CD4-positive, alpha-beta T cell (primary cell): Measurements from ENCODE around the gene CSF1R. TPM values are rescaled to one million over a fixed set of nuclear protein-coding genes. Genes with fewer than 3 reads are reported as not detected.

ENCODE experiments used
- ATAC-seq: fragments of 200-7000 bp; cut with Tn5 transposase; one replicate; pipeline ENCODE4 v1.10.0; 2022; ENCODE audit warnings: mild to moderate bottlenecking; ENCODE audit not compliant: poor library complexity
- CTCF ChIA-PET: fragments of 350-600 bp; sonication (Branson Sonifier 250); formaldehyde crosslinking; loops from one replicate; lab custom pipeline; 2021; ENCODE audit warnings: antibody characterized with exemption, inconsistent platforms; lab: Charles Lee
- POLR2A ChIA-PET: fragments of 350-600 bp; sonication (Branson Sonifier 250); formaldehyde crosslinking; loops from one replicate; lab custom pipeline; 2021; ENCODE audit warnings: antibody characterized with exemption, inconsistent platforms; lab: Charles Lee
- DNase-seq, 14 experiments: peaks; one replicate each; pipeline ENCODE4 v3.0.0-alpha.2; 2013 to 2020; ENCODE audit warnings: mixed read lengths in 2 of 14
- H3K27ac ChIP-seq, 2 donors: one replicate each; pipeline versions ENCODE4 v1.5.1 to v1.7.0; 2013; ENCODE audit warnings: low read length in 2 of 2, low read depth in 1 of 2, mild to moderate bottlenecking in 1 of 2
- H3K27me3 ChIP-seq, 2 experiments: 1 replicate in 1 of 2; 2 replicates in 1 of 2; pipeline versions ENCODE4 v1.6.1 to v1.7.0; 2013; ENCODE audit warnings: low read length in 2 of 2, control low read depth in 1 of 2, mild to moderate bottlenecking in 1 of 2, moderate library complexity in 1 of 2; ENCODE audit not compliant: insufficient read depth in 2 of 2, control insufficient read depth in 1 of 2
- H3K36me3 ChIP-seq: one replicate; pipeline ENCODE4 v1.6.1; 2013; ENCODE audit warnings: low read length, control low read depth; ENCODE audit not compliant: insufficient read depth
- H3K4me1 ChIP-seq: one replicate; pipeline ENCODE4 v1.6.1; 2013; ENCODE audit warnings: low read length, control low read depth; ENCODE audit not compliant: insufficient read depth
- H3K4me3 ChIP-seq: one replicate; pipeline ENCODE4 v1.5.1; 2013; ENCODE audit warnings: mild to moderate bottlenecking, low read length, moderate library complexity
- H3K9me3 ChIP-seq, 2 experiments: 1 replicate in 1 of 2; 2 replicates in 1 of 2; pipeline versions ENCODE4 v1.6.1 to v1.7.0; 2013; ENCODE audit warnings: low read length in 2 of 2, mild to moderate bottlenecking in 2 of 2, control low read depth in 1 of 2, moderate library complexity in 1 of 2; ENCODE audit not compliant: control insufficient read depth in 1 of 2, insufficient read depth in 1 of 2
- H3K27ac Mint-ChIP-seq: one replicate; pipeline ENCODE4 v1.8.0; 2020; ENCODE audit warnings: mixed read lengths
- H3K27me3 Mint-ChIP-seq: one replicate; pipeline ENCODE4 v1.8.0; 2021; ENCODE audit warnings: mixed read lengths
- H3K36me3 Mint-ChIP-seq: one replicate; pipeline ENCODE4 v1.8.0; 2021; ENCODE audit warnings: low read depth, mixed read lengths
- H3K4me1 Mint-ChIP-seq: one replicate; pipeline ENCODE4 v1.8.0; 2021; ENCODE audit warnings: low read depth, mixed read lengths
- H3K4me3 Mint-ChIP-seq: one replicate; pipeline ENCODE4 v1.8.0; 2020; ENCODE audit warnings: mild to moderate bottlenecking, mixed read lengths
- H3K9me3 Mint-ChIP-seq: one replicate; pipeline ENCODE4 v1.8.0; 2020; ENCODE audit warnings: mixed read lengths
- CTCF ChIP-seq: fragments of 200-600 bp; IDR thresholded peaks from one replicate; pipeline ENCODE4 v1.8.0; 2022; ENCODE audit warnings: antibody characterized with exemption, mild to moderate bottlenecking
- intact Hi-C, 2 experiments: fragments of 100-400 bp; cut with DNase I in 1 of 2; cut with micrococcal nuclease in 1 of 2; formaldehyde crosslinking; loops; one replicate each; pipeline versions ENCODE4 v1.15.1 to v1.9.0; 2023 to 2025; cut with DNase I, micrococcal nuclease
- total RNA-seq, 174 experiments: library from RNA in 2 of 174; stranded (reverse) in 2 of 174; gene quantifications; one replicate each; pipeline ENCODE4 v1.2.3 and lab custom pipeline; 2021 to 2026

The CSF1R gene
- total RNA-seq, 2 experiments from 2014 or later, result 0.45 to 0.52 TPM

GRCh38 chr5:150046031-150046430 lies 40.3 kb downstream of the CSF1R start:
- H3K9me3 Mint-ChIP-seq, result no peaks in the 10 kb centered on the region
- no peak overlapping the region for H3K4me3 Mint-ChIP-seq
- Histone ChIP-seq H3K4me1 (peaks cover 13% of the 10 kb centered on the region), H3K9me3 (no peaks in the 10 kb centered on the region), H3K4me3 (no peak overlapping the region), H3K27ac (no peak overlapping the region), H3K27me3 (no peaks in the 10 kb centered on the region), H3K36me3 (peaks cover 91% of the 10 kb centered on the region)
- ATAC-seq (no peak), DNase-seq (peak in 3 of 14 experiments; percentile 21 to 76 (median 33))
- intact Hi-C loops, result no loop called here
- no peak for TF ChIP-seq CTCF
- ChIA-PET POLR2A (no interaction called here), CTCF (interaction anchor here (1.0 kb wide), 1 partner anchor 55 kb away, joined by 3 read pairs; no protein-coding TSS in a partner anchor)
- H3K27ac Mint-ChIP-seq, result no peak overlapping the region
- H3K27me3 Mint-ChIP-seq, result no peaks in the 10 kb centered on the region
- peaks cover 96% of the 10 kb centered on the region for H3K36me3 Mint-ChIP-seq
- peaks cover 28% of the 10 kb centered on the region for H3K4me1 Mint-ChIP-seq

DNA sequence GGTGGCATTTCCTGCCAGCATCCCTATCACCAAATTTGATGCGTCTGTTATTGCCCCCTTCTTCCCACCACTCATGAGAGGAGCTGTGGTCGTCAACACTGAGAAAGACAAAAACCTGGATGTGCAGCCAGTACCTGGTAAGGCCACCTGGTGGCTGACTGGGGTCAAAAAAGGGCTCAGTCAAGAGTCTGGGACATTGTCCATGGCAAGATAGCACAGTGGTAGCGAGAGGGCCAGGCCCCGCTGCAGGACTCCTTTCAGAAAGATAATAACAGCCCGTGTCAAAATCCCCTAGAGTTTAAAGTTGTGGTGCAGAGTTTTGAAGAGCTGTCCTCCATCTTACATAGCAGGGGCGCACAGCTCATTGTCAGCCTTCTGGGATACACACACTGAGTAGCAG lies 40.8 kb downstream of the CSF1R start:
- DNase-seq (no peak), ATAC-seq (no peak)
- intact Hi-C loops, result no loop called here
- H3K9me3 Mint-ChIP-seq, result no peaks in the 10 kb centered on the region
- Histone ChIP-seq H3K36me3 (peaks cover 91% of the 10 kb centered on the region), H3K4me1 (peaks cover 13% of the 10 kb centered on the region), H3K27me3 (no peaks in the 10 kb centered on the region), H3K4me3 (no peak overlapping the region), H3K27ac (no peak overlapping the region), H3K9me3 (no peaks in the 10 kb centered on the region)
- no peak overlapping the region for H3K4me3 Mint-ChIP-seq
- no peak for TF ChIP-seq CTCF
- ChIA-PET POLR2A (no interaction called here), CTCF (interaction anchor here (1.0 kb wide), 1 partner anchor 55 kb away, joined by 3 read pairs; no protein-coding TSS in a partner anchor)
- H3K36me3 Mint-ChIP-seq, result peaks cover 96% of the 10 kb centered on the region
- H3K27ac Mint-ChIP-seq, result no peak overlapping the region
- H3K4me1 Mint-ChIP-seq, result peaks cover 28% of the 10 kb centered on the region
- H3K27me3 Mint-ChIP-seq, result no peaks in the 10 kb centered on the region

- Histone ChIP-seq H3K4me3 (no peak overlapping the region), H3K9me3 (no peaks in the 10 kb centered on the region), H3K27ac (no peak overlapping the region), H3K27me3 (no peaks in the 10 kb centered on the region), H3K4me1 (peaks cover 13% of the 10 kb centered on the region), H3K36me3 (peaks cover 93% of the 10 kb centered on the region)
- peaks cover 28% of the 10 kb centered on the region for H3K4me1 Mint-ChIP-seq
- H3K27ac Mint-ChIP-seq, result no peak overlapping the region
- CTCF ChIA-PET, result no interaction called here
- H3K27me3 Mint-ChIP-seq, result no peaks in the 10 kb centered on the region
- no peak overlapping the region for H3K4me3 Mint-ChIP-seq
- no peak for TF ChIP-seq CTCF
- H3K9me3 Mint-ChIP-seq, result no peaks in the 10 kb centered on the region
- ATAC-seq, result no peak
- intact Hi-C loops, result no loop called here
- H3K36me3 Mint-ChIP-seq, result peaks cover 96% of the 10 kb centered on the region
- POLR2A ChIA-PET, result no interaction called here
- no peak for DNase-seq
Measured at GRCh38 chr5:150044712-150045111, 41.6 kb downstream of the CSF1R start.
